Lung (tissue), 12 donors: Measurements from ENCODE around the gene C5. TPM values are rescaled to one million over a fixed set of nuclear protein-coding genes. Genes with fewer than 3 reads are reported as not detected.

Experiments used
- ATAC-seq: fragments of 200-7000 bp; cut with Tn5 transposase; one replicate; pipeline ENCODE4 v1.9.1; 2020; ENCODE audit warnings: moderate number of reproducible peaks; ENCODE audit not compliant: insufficient read depth, low FRiP score
- DNase-seq, 3 donors: peaks; one replicate each; pipeline ENCODE4 v3.0.0-alpha.2; 2013 to 2017
- H3K27ac ChIP-seq, 2 donors: one replicate each; pipeline ENCODE4 v1.5.1; 2013; ENCODE audit warnings: mild to moderate bottlenecking in 2 of 2, moderate library complexity in 2 of 2, control low read depth in 1 of 2, inconsistent platforms in 1 of 2, low read depth in 1 of 2, low read length in 1 of 2
- H3K27me3 ChIP-seq, 3 donors: one replicate each; pipeline ENCODE4 v1.5.1; 2013; ENCODE audit warnings: low read length in 2 of 3; ENCODE audit not compliant: control insufficient read depth in 3 of 3, insufficient read depth in 3 of 3
- H3K36me3 ChIP-seq, 4 donors: one replicate each; pipeline ENCODE4 v1.5.1; 2013; ENCODE audit warnings: low read length in 4 of 4, mild to moderate bottlenecking in 1 of 4, moderate library complexity in 1 of 4; ENCODE audit not compliant: control insufficient read depth in 4 of 4, insufficient read depth in 4 of 4
- H3K4me1 ChIP-seq, 5 donors: one replicate each; pipeline ENCODE4 v1.5.1; 2013; ENCODE audit warnings: low read length in 5 of 5, mild to moderate bottlenecking in 2 of 5, moderate library complexity in 1 of 5; ENCODE audit not compliant: control insufficient read depth in 5 of 5, insufficient read depth in 5 of 5
- H3K4me3 ChIP-seq: one replicate; pipeline ENCODE4 v1.5.1; 2013; ENCODE audit warnings: mild to moderate bottlenecking, control low read depth, moderate library complexity
- H3K9ac ChIP-seq, 2 donors: one replicate each; pipeline ENCODE4 v1.5.1; 2013; ENCODE audit warnings: low read length in 2 of 2, control low read depth in 1 of 2; ENCODE audit not compliant: insufficient read depth in 1 of 2
- H3K9me3 ChIP-seq, 4 donors: one replicate each; pipeline ENCODE4 v1.5.1; 2013; ENCODE audit warnings: low read length in 3 of 4, mild to moderate bottlenecking in 1 of 4, moderate library complexity in 1 of 4; ENCODE audit not compliant: control insufficient read depth in 4 of 4, insufficient read depth in 3 of 4
- WGBS, 2 donors: extraction: QIAGEN DNeasy Blood & Tissue Kit; methylation state at CpG; one replicate each; pipeline ENCODE4 v1.1.7; 2013; 5-methylcytosine and 5-hydroxymethylcytosine counted together
- polyA plus RNA-seq, 2 donors: library from polyadenylated mRNA; stranded (reverse); fragments of 200-250 nt; gene quantifications; one replicate each; pipeline ENCODE4 v1.2.1, GENCODE V29; 2013
- total RNA-seq, 2 donors: library from RNA; depleted of rRNA in 1 of 2; stranded (reverse); fragments of >200 nt in 1 of 2; gene quantifications; one replicate each; pipeline ENCODE4 v1.2.1, GENCODE V29; 2014 to 2021
- TF ChIP-seq, protein P1 (sequence below): IDR thresholded peaks from 2 replicates; pipeline ENCODE4 v1.5.1; 2012; ENCODE audit warnings: mild to moderate bottlenecking; ENCODE audit errors: control extremely low read depth, extremely low read depth
- donor health status: control.
- donor health status: control.
- donor health status: Bipolar disorder and iron deficiency.
- donor health status: healthy.
- donor health status: DM: yes; HTN: yes; CAD: no.

C5 gene
- total and polyA plus RNA-seq, 4 donors = 9.5 to 53.2 (median 13.1) TPM

DNA sequence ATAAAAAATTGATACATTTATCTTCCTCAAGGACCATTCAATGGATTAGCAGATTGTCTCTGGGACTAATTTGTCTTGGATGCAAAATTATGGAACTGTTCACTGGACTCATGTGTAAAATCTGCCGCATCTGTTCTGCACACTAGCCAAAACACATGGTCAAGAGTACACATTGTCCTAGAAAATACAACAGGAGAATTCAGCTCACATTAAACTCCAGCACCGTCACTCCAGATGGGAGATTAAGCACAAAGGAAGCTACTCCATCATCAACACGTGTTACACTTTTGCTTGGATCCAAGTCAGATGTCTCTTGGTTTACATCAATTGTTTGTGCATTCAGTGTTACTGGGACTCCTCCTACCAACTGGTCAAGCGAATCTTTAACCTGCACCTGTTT lies 28.8 kb downstream of the C5 start:
- Histone ChIP-seq H3K4me1 (no peaks in the 10 kb centered on the region), H3K4me3 (no peak overlapping the region), H3K27me3 (no peaks in the 10 kb centered on the region), H3K9me3 (no peaks in the 10 kb centered on the region), H3K9ac (no peak overlapping the region), H3K27ac (no peak overlapping the region), H3K36me3 (peaks cover 0 to 4% (median 1%) of the 10 kb centered on the region in 4 donors)
- TF ChIP-seq, protein P1, sequence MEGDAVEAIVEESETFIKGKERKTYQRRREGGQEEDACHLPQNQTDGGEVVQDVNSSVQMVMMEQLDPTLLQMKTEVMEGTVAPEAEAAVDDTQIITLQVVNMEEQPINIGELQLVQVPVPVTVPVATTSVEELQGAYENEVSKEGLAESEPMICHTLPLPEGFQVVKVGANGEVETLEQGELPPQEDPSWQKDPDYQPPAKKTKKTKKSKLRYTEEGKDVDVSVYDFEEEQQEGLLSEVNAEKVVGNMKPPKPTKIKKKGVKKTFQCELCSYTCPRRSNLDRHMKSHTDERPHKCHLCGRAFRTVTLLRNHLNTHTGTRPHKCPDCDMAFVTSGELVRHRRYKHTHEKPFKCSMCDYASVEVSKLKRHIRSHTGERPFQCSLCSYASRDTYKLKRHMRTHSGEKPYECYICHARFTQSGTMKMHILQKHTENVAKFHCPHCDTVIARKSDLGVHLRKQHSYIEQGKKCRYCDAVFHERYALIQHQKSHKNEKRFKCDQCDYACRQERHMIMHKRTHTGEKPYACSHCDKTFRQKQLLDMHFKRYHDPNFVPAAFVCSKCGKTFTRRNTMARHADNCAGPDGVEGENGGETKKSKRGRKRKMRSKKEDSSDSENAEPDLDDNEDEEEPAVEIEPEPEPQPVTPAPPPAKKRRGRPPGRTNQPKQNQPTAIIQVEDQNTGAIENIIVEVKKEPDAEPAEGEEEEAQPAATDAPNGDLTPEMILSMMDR = no peak
- 84 to 85% methylated on average over 4 of the region's 4 CpGs for WGBS, 2 donors
- no peak for ATAC-seq
- DNase-seq = no peak

DNA sequence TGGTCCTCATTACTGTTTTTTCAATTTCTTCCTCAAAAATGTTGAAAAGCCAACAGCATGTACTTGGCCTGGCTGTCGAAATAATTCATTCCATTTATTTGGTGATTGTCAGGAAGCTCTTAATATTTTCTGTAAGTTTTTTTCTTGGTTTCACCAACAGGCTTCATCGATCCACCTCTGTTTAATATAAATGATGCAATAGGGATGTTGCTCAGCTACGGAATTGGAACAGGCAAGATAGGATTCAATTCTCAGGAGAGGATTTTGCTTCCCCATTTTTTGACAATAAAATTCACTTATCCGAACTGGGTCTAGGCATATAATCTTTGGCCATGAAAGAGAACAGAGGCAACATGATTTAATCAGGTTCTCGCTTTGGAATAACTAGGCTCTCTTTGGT lies 30.8 kb downstream of the C5 start:
- peaks cover 0 to 4% (median 1%) of the 10 kb centered on the region in 4 donors for H3K36me3 ChIP-seq
- no peaks in the 10 kb centered on the region for H3K9me3 ChIP-seq
- H3K4me3 ChIP-seq = no peak overlapping the region
- no peaks in the 10 kb centered on the region for H3K4me1 ChIP-seq
- ATAC-seq (no peak), DNase-seq (no peak)
- H3K27ac ChIP-seq = no peak overlapping the region
- H3K9ac ChIP-seq = no peak overlapping the region
- H3K27me3 ChIP-seq = no peaks in the 10 kb centered on the region
- TF ChIP-seq, protein P1 = no peak
- 76% methylated on average over 5 of the region's 5 CpGs for WGBS, 2 donors

DNA sequence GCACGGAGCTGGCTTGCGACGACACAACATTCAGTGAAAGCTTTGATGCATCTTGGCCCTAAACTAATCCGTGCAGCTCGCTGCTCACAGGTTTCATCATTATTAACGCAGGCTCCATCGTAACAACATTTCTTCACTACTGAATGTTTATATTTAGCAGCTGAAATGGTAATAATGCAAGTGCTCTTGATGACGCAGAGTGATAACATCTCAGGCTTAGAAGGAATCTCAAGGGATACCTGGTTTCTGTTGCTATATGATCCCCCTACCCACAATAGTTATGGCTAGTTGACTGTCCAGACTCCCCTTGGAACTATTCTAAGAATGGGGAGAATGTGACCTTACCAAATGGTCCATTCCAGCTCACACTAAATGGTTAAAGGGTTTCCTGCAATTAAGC lies 36.2 kb downstream of the C5 start:
- ATAC-seq (no peak), DNase-seq (no peak)
- Histone ChIP-seq H3K27me3 (no peaks in the 10 kb centered on the region), H3K27ac (no peak overlapping the region), H3K4me1 (no peaks in the 10 kb centered on the region), H3K36me3 (peaks cover 0 to 2% (median 1%) of the 10 kb centered on the region in 4 donors), H3K4me3 (no peak overlapping the region), H3K9ac (no peak overlapping the region), H3K9me3 (no peaks in the 10 kb centered on the region)
- TF ChIP-seq, protein P1 = no peak
- 93 to 96% methylated on average over 8 of the region's 8 CpGs for WGBS, 2 donors

DNA sequence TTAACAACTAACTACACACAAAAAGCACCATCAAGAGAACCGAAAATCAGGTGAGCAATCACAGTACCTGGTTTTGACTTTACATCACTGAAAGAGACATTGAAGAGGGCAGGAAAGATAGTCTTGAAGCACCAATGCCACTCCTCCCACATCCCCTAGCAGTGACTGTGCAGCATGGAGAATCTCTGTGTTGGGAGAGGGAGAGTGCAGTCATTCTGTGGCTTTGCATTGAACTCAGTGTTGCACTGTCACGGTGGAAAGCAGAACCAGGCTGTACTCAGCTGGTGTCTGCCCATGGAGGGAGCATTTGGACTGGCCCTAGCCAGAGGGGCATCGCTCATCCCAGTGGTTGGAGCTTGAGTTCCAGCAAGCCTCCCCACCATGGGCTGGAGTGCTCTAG lies 40.4 kb downstream of the C5 start:
- H3K9ac ChIP-seq = no peak overlapping the region
- no peak for DNase-seq
- ATAC-seq = no peak
- H3K9me3 ChIP-seq = no peaks in the 10 kb centered on the region
- TF ChIP-seq, protein P1 = no peak
- no peaks in the 10 kb centered on the region for H3K4me1 ChIP-seq
- no peak overlapping the region for H3K27ac ChIP-seq
- peaks cover 0 to 5% (median 3%) of the 10 kb centered on the region in 4 donors for H3K36me3 ChIP-seq
- H3K27me3 ChIP-seq = no peaks in the 10 kb centered on the region
- 73 to 81% methylated on average over 3 of the region's 3 CpGs for WGBS, 2 donors
- no peak overlapping the region for H3K4me3 ChIP-seq
